Measurements from ENCODE around the gene ALOX5. TPM values are rescaled to one million over a fixed set of nuclear protein-coding genes. Genes with fewer than 3 reads are reported as not detected.

ALOX5 gene
- total RNA-seq, 4 donors from 2014 or later: 13.5 to 27.2 (median 21.1) TPM

GRCh38 chr10:45375716-45376231 lies 1.8 kb downstream of the ALOX5 start:
- in situ Hi-C loops (cut with MboI; ENCODE audit: low pct_ligation_motif_present in 1 of 4, low pct_unique_long_range_greater_than_20kb in 1 of 4, low sequenced_read_pairs in 3 of 4) (no loop called here), intact Hi-C loops (cut with DNase I; ENCODE audit: low total_unique reads) (no loop called here)
- 74 to 100% methylated on average over 2 to 12 of the region's 12 CpGs for WGBS, 2 donors (ENCODE audit: low coverage in 1 of 2)
- no peaks in the 10 kb centered on the region for H3K36me3 ChIP-seq
- peak overlapping the region in 2 of 4 donors; percentile 12 to 25 for H3K27ac ChIP-seq
- H3K4me3 ChIP-seq: no peak overlapping the region
- peaks cover 8 to 24% (median 17%) of the 10 kb centered on the region in 4 donors for H3K4me1 ChIP-seq
- DNase-seq: no peak
- H3K27me3 ChIP-seq: peaks cover 46% of the 10 kb centered on the region
- no peak for TF ChIP-seq EP300 (IDR thresholded peaks at IDR 0.05; ENCODE audit: low read depth)
- TF ChIP-seq, protein P1, sequence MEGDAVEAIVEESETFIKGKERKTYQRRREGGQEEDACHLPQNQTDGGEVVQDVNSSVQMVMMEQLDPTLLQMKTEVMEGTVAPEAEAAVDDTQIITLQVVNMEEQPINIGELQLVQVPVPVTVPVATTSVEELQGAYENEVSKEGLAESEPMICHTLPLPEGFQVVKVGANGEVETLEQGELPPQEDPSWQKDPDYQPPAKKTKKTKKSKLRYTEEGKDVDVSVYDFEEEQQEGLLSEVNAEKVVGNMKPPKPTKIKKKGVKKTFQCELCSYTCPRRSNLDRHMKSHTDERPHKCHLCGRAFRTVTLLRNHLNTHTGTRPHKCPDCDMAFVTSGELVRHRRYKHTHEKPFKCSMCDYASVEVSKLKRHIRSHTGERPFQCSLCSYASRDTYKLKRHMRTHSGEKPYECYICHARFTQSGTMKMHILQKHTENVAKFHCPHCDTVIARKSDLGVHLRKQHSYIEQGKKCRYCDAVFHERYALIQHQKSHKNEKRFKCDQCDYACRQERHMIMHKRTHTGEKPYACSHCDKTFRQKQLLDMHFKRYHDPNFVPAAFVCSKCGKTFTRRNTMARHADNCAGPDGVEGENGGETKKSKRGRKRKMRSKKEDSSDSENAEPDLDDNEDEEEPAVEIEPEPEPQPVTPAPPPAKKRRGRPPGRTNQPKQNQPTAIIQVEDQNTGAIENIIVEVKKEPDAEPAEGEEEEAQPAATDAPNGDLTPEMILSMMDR (IDR thresholded peaks at IDR 0.05): no peak
- H3K9me3 ChIP-seq: no peaks in the 10 kb centered on the region

GRCh38 chr10:45376371-45376801 lies 2.4 kb downstream of the ALOX5 start:
- Histone ChIP-seq H3K9me3 (no peaks in the 10 kb centered on the region), H3K4me3 (no peak overlapping the region), H3K27ac (no peak overlapping the region), H3K27me3 (peaks cover 40% of the 10 kb centered on the region), H3K36me3 (no peaks in the 10 kb centered on the region), H3K4me1 (peaks cover 8 to 24% (median 17%) of the 10 kb centered on the region in 4 donors)
- DNase-seq: no peak
- TF ChIP-seq EP300 (IDR thresholded peaks at IDR 0.05; ENCODE audit: low read depth) (no peak), POLR2A (IDR thresholded peaks at IDR 0.05) (no peak), POLR2AphosphoS5 (IDR thresholded peaks at IDR 0.05) (no peak)
- TF ChIP-seq, protein P1 (IDR thresholded peaks at IDR 0.05): no peak
- in situ Hi-C loops (cut with MboI; ENCODE audit: low pct_ligation_motif_present in 1 of 4, low pct_unique_long_range_greater_than_20kb in 1 of 4, low sequenced_read_pairs in 3 of 4) (no loop called here), intact Hi-C loops (cut with DNase I; ENCODE audit: low total_unique reads) (no loop called here)
- 48 to 56% methylated on average over 2 of the region's 2 CpGs for WGBS, 2 donors (ENCODE audit: low coverage in 1 of 2)

DNA sequence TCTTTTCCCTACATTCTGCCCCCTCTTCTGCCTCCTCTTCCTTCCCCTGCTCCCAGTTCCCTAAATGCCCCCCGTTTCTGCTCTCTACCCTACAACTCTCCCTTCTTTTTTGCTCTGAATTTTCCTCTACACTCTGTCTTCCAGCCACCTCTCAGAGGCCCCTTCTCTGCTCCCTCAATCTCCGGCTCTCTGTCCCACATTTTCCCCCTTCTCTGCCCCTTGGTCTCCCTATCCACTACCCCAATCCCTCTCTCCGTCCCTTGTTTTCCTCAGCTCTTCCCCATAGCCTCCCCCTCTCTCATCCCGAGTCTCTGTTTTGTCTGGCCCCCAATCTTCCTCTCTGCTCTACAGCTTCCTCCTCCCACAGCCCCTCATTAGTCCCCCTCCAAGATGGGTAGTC lies 3.3 kb downstream of the ALOX5 start:
- Histone ChIP-seq H3K9me3 (no peaks in the 10 kb centered on the region), H3K27ac (no peak overlapping the region), H3K27me3 (peaks cover 32% of the 10 kb centered on the region), H3K36me3 (no peaks in the 10 kb centered on the region), H3K4me3 (no peak overlapping the region), H3K4me1 (peaks cover 8 to 24% (median 17%) of the 10 kb centered on the region in 4 donors)
- in situ Hi-C loops (cut with MboI; ENCODE audit: low pct_ligation_motif_present in 1 of 4, low pct_unique_long_range_greater_than_20kb in 1 of 4, low sequenced_read_pairs in 3 of 4): no loop called here
- TF ChIP-seq POLR2A (IDR thresholded peaks at IDR 0.05): no peak
- TF ChIP-seq POLR2AphosphoS5 (IDR thresholded peaks at IDR 0.05): no peak
- no peak for TF ChIP-seq EP300 (IDR thresholded peaks at IDR 0.05; ENCODE audit: low read depth)
- TF ChIP-seq, protein P1 (IDR thresholded peaks at IDR 0.05): no peak
- 69 to 77% methylated on average over 3 to 4 of the region's 4 CpGs for WGBS, 2 donors (ENCODE audit: low coverage in 1 of 2)
- intact Hi-C loops (cut with DNase I; ENCODE audit: low total_unique reads): no loop called here
- DNase-seq: no peak

- Histone ChIP-seq H3K9me3 (no peaks in the 10 kb centered on the region), H3K4me1 (peaks cover 8 to 22% (median 17%) of the 10 kb centered on the region in 4 donors), H3K36me3 (no peaks in the 10 kb centered on the region), H3K27ac (no peak overlapping the region), H3K27me3 (peaks cover 28% of the 10 kb centered on the region), H3K4me3 (no peak overlapping the region)
- no peak for DNase-seq
- no peak for TF ChIP-seq POLR2A (IDR thresholded peaks at IDR 0.05)
- TF ChIP-seq, protein P1 (IDR thresholded peaks at IDR 0.05): no peak
- intact Hi-C loops (cut with DNase I; ENCODE audit: low total_unique reads) (no loop called here), in situ Hi-C loops (cut with MboI; ENCODE audit: low pct_ligation_motif_present in 1 of 4, low pct_unique_long_range_greater_than_20kb in 1 of 4, low sequenced_read_pairs in 3 of 4) (no loop called here)
- WGBS, 2 donors (ENCODE audit: low coverage in 1 of 2): 74 to 93% methylated on average over 5 of the region's 5 CpGs
Observed at GRCh38 chr10:45377858-45378257, 3.8 kb downstream of the ALOX5 start.

Measured in transverse colon (tissue), 4 donors.